RWPE2 (cell line): ENCODE results near the gene ELOVL6.
A peak's percentile ranks its signal among the peaks of the same experiment; 100 is the strongest.
"Not testable (repeated sequence)": the region's sequence is repeated elsewhere in the genome, so short reads cannot be mapped to it uniquely, and the experiment has no call there.

Experiments used
- ATAC-seq: fragments of 200-7000 bp; cut with Tn5 transposase; 3 replicates; pipeline ENCODE4 v1.9.1; 2021; ENCODE audit warnings: low read depth
- DNase-seq: peaks from one replicate; pipeline ENCODE4 v3.0.0-alpha.2; 2020; ENCODE audit warnings: low spot score
- H3K27ac ChIP-seq: fragments of 450-650 bp; 2 replicates; pipeline ENCODE4 v1.5.1; 2017; ENCODE audit warnings: mild to moderate bottlenecking; ENCODE audit not compliant: poor library complexity, severe bottlenecking
- H3K27me3 ChIP-seq: fragments of 250-450 bp; sonication (Bioruptor Pico); 2 replicates; pipeline ENCODE4 v1.5.1; 2021; ENCODE audit warnings: mild to moderate bottlenecking, moderate library complexity; ENCODE audit not compliant: insufficient read depth, poor library complexity, severe bottlenecking
- H3K36me3 ChIP-seq: fragments of 250-450 bp; sonication (Bioruptor Pico); 2 replicates; pipeline ENCODE4 v1.5.1; 2020; ENCODE audit warnings: low read depth, mild to moderate bottlenecking, moderate library complexity
- H3K4me1 ChIP-seq: fragments of 250-450 bp; sonication (Bioruptor Pico); 2 replicates; pipeline ENCODE4 v1.5.1; 2021; ENCODE audit warnings: mild to moderate bottlenecking, moderate library complexity; ENCODE audit not compliant: insufficient read depth, poor library complexity, severe bottlenecking
- H3K4me3 ChIP-seq: fragments of 250-450 bp; sonication (Bioruptor Pico); 2 replicates; pipeline ENCODE4 v1.5.1; 2021; ENCODE audit warnings: mild to moderate bottlenecking, moderate library complexity; ENCODE audit not compliant: severe bottlenecking
- H3K9me3 ChIP-seq: fragments of 250-450 bp; sonication (Bioruptor Pico); 2 replicates; pipeline ENCODE4 v1.5.1; 2021; ENCODE audit warnings: mild to moderate bottlenecking, moderate library complexity; ENCODE audit not compliant: severe bottlenecking
- TF ChIP-seq, protein P1 (sequence below): fragments of 450-650 bp; IDR thresholded peaks from one replicate; pipeline ENCODE4 v1.5.1; 2017; ENCODE audit warnings: mild to moderate bottlenecking, moderate library complexity; ENCODE audit not compliant: poor library complexity, severe bottlenecking

Gene ELOVL6

DNA sequence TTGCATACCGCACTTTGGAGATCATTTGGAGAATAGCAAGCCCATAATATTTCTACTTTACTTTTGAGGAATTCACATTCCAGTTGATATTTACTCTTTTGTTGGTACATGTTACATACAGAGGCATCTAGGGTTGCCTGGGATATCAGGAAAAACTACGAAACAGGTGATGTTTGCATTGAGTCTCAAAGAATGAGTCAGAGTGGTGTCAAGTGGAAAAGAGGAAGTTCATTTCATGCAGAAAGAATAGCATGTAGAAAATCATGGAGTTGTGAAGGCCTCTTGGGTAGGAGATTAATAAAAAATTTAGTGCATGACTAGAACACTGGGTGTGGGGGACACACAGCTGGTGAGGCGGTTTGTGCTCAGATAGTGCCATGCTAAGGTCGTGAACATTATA lies 33.5 kb upstream of the ELOVL6 start:
- Histone ChIP-seq H3K27ac (no peak overlapping the region), H3K4me3 (no peak overlapping the region), H3K27me3 (no peaks in the 10 kb centered on the region), H3K36me3 (no peaks in the 10 kb centered on the region), H3K9me3 (no peaks in the 10 kb centered on the region), H3K4me1 (no peaks in the 10 kb centered on the region)
- TF ChIP-seq, protein P1, sequence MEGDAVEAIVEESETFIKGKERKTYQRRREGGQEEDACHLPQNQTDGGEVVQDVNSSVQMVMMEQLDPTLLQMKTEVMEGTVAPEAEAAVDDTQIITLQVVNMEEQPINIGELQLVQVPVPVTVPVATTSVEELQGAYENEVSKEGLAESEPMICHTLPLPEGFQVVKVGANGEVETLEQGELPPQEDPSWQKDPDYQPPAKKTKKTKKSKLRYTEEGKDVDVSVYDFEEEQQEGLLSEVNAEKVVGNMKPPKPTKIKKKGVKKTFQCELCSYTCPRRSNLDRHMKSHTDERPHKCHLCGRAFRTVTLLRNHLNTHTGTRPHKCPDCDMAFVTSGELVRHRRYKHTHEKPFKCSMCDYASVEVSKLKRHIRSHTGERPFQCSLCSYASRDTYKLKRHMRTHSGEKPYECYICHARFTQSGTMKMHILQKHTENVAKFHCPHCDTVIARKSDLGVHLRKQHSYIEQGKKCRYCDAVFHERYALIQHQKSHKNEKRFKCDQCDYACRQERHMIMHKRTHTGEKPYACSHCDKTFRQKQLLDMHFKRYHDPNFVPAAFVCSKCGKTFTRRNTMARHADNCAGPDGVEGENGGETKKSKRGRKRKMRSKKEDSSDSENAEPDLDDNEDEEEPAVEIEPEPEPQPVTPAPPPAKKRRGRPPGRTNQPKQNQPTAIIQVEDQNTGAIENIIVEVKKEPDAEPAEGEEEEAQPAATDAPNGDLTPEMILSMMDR = no peak
- DNase-seq (no peak), ATAC-seq (peak; percentile 95)

DNA sequence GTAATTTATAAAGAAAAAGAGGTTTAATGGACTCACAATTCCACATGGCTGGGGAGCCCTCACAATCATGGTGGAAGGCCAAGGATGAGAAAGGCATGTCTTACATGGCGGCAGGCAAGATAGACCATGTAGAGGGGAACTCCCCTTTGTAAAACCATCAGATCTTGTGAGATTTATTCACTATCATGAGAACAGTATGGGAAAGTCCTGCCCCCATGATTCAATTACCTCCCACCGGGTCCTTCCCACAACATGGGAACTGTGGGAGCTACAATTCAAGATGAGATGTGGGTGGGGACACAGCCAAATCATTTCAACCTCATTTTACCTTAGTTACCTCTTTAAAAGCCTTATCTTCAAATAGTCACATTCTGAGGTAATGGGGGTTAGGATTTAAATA lies 30.9 kb upstream of the ELOVL6 start:
- H3K4me1 ChIP-seq = no peaks in the 10 kb centered on the region
- TF ChIP-seq, protein P1 = no peak
- H3K36me3 ChIP-seq = no peaks in the 10 kb centered on the region
- H3K27ac ChIP-seq = no peak overlapping the region
- no peak for ATAC-seq
- H3K9me3 ChIP-seq = no peaks in the 10 kb centered on the region
- no peak overlapping the region for H3K4me3 ChIP-seq
- DNase-seq = no peak
- no peaks in the 10 kb centered on the region for H3K27me3 ChIP-seq

DNA sequence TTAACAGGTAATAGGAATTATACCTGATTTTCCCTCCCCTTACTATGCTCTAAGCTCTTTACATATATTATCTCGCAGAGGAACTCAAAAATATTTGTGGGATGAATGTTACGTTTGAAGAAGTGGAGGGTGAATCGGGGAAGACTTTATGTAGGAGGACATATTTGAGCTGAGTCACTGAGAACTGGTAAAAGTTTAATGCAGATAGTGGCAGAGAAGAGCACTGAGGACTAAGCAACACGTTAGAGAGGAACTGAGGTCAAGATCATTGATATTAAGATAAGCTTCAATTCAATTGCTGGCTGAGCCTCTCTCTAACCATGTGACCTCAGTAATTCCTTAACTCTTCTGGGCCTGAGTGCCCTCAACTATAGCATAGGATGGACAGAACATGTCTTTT lies 26.4 kb upstream of the ELOVL6 start:
- no peaks in the 10 kb centered on the region for H3K36me3 ChIP-seq
- TF ChIP-seq, protein P1 = no peak
- no peak overlapping the region for H3K4me3 ChIP-seq
- no peaks in the 10 kb centered on the region for H3K9me3 ChIP-seq
- H3K27me3 ChIP-seq = no peaks in the 10 kb centered on the region
- DNase-seq (no peak), ATAC-seq (no peak)
- no peaks in the 10 kb centered on the region for H3K4me1 ChIP-seq
- H3K27ac ChIP-seq = no peak overlapping the region

DNA sequence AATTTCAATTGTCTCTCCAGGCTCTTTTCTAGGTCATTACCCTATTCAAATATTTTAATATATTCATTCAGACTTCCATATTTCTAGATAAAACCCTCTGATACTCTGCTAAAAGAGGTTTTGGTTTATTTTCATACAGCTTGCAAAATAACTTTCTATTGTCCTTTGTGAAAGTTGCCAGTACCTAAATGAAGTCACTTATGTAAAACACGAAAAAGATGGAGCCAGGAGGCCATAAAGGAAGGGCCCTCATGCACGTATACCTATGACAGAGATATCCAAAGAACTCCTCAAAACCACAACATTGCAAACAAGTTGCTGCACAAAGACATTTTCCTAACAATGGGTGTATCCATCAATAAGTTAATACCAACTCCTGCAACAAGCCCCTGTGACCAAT lies 25.7 kb upstream of the ELOVL6 start:
- ATAC-seq (no peak), DNase-seq (no peak)
- H3K4me1 ChIP-seq = no peaks in the 10 kb centered on the region
- no peaks in the 10 kb centered on the region for H3K27me3 ChIP-seq
- H3K9me3 ChIP-seq = no peaks in the 10 kb centered on the region
- H3K4me3 ChIP-seq = no peak overlapping the region
- TF ChIP-seq, protein P1 = no peak
- no peak overlapping the region for H3K27ac ChIP-seq
- H3K36me3 ChIP-seq = no peaks in the 10 kb centered on the region

DNA sequence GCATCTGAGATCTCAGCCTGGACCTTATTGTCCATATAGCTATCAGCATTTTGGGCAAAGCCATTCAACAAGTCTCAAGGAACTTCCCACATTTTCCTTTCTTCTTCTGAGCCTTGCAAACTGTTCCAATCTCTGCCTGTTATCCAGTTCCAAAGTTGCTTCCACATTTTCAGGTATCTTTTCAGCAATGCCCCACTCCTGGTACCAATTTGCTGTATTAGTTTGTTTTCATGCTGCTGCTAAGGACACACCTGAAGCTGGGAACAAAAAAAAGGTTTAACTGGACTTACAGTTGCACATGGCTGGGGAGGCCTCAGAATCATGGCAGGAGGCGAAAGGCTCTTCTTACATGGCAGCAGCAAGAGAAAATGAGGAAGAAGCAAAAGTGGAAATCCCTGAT lies 20.5 kb upstream of the ELOVL6 start:
- H3K36me3 ChIP-seq, ATAC-seq, H3K27ac ChIP-seq, H3K4me3 ChIP-seq, H3K9me3 ChIP-seq, H3K27me3 ChIP-seq, H3K4me1 ChIP-seq, DNase-seq: not testable (repeated sequence)

DNA sequence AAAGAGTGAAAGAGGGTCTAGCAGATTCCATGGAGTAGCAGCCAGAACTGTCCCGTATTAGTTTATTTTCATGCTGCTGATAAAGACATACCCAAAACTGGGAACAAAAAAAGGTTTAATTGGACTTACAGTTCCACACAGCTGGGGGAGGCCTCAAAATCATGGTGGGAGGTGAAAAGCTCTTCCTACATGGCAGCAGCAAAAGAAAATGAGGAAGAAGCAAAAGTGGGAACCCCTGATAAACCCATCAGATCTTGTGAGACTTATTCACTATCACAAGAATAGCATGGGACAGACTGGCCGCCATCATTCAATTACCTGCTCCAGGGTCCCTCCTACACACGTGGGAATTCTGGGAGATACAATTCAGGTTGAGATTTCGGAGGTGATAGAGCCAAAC lies 18.8 kb upstream of the ELOVL6 start:
- not testable (repeated sequence) for H3K27ac ChIP-seq, H3K4me3 ChIP-seq, DNase-seq, ATAC-seq, H3K9me3 ChIP-seq, H3K36me3 ChIP-seq, H3K4me1 ChIP-seq, H3K27me3 ChIP-seq
